Muscle layer of duodenum (tissue), 2 donors: ENCODE data around the gene ALDH9A1.
"Not testable (repeated sequence)": the region's sequence is repeated elsewhere in the genome, so short reads cannot be mapped to it uniquely, and the experiment has no call there.

Experiments
- H3K27ac ChIP-seq: one replicate; pipeline ENCODE4 v1.7.0; 2013; ENCODE audit warnings: mild to moderate bottlenecking, low read length
- H3K27me3 ChIP-seq: one replicate; pipeline ENCODE4 v1.7.0; 2013; ENCODE audit warnings: low read depth, mild to moderate bottlenecking, control low read depth, low read length
- H3K36me3 ChIP-seq, 2 donors: one replicate each; pipeline ENCODE4 v1.7.0; 2013; ENCODE audit warnings: low read length in 2 of 2, control low read depth in 1 of 2, mild to moderate bottlenecking in 1 of 2; ENCODE audit not compliant: insufficient read depth in 2 of 2, control insufficient read depth in 1 of 2
- H3K4me1 ChIP-seq, 2 donors: one replicate each; pipeline ENCODE4 v1.7.0; 2013; ENCODE audit warnings: low read length in 2 of 2, mild to moderate bottlenecking in 2 of 2, control low read depth in 1 of 2, moderate library complexity in 1 of 2; ENCODE audit not compliant: insufficient read depth in 2 of 2, control insufficient read depth in 1 of 2
- H3K4me3 ChIP-seq, 2 donors: one replicate each; pipeline ENCODE4 v1.7.0; 2013; ENCODE audit warnings: low read length in 2 of 2, low read depth in 1 of 2, mild to moderate bottlenecking in 1 of 2
- H3K9me3 ChIP-seq, 2 donors: one replicate each; pipeline ENCODE4 v1.7.0; 2013; ENCODE audit warnings: low read length in 2 of 2, control low read depth in 1 of 2, mild to moderate bottlenecking in 1 of 2; ENCODE audit not compliant: control insufficient read depth in 1 of 2
- donor health status: healthy.

The ALDH9A1 gene

GRCh38 chr1:165697881-165698760 lies at the start of gene ALDH9A1:
TSS of gene ALDH9A1 (minus strand) at chr1:165698562. CDS start at chr1:165698558, 4 bp downstream.
- peak within 1 kb of the TSS; percentile 92 for H3K27ac ChIP-seq

GRCh38 chr1:165747632-165748447 lies 49.5 kb upstream of the ALDH9A1 start:
- Histone ChIP-seq H3K4me1 (no peaks in the 10 kb centered on the region), H3K4me3 (no peak overlapping the region), H3K27ac (no peak overlapping the region), H3K27me3 (no peaks in the 10 kb centered on the region), H3K9me3 (no peaks in the 10 kb centered on the region), H3K36me3 (peaks cover 8 to 25% of the 10 kb centered on the region in 2 donors)

More at GRCh38 chr1:165697881-165698760, at the start of gene ALDH9A1:
- Histone ChIP-seq H3K4me1 (peaks cover 0 to 17% of the 10 kb centered on the region in 2 donors), H3K4me3 (peak within 1 kb of the TSS; percentile 82 to 98), H3K27me3 (no peaks in the 10 kb centered on the region), H3K9me3 (no peaks in the 10 kb centered on the region), H3K36me3 (no peaks in the 10 kb centered on the region)

GRCh38 chr1:165744913-165745312 lies 46.6 kb upstream of the ALDH9A1 start:
- H3K4me1 ChIP-seq, H3K27ac ChIP-seq, H3K9me3 ChIP-seq, H3K27me3 ChIP-seq, H3K4me3 ChIP-seq: not testable (repeated sequence)
- H3K36me3 ChIP-seq, result peaks cover 32 to 53% of the 10 kb centered on the region in 2 donors

DNA sequence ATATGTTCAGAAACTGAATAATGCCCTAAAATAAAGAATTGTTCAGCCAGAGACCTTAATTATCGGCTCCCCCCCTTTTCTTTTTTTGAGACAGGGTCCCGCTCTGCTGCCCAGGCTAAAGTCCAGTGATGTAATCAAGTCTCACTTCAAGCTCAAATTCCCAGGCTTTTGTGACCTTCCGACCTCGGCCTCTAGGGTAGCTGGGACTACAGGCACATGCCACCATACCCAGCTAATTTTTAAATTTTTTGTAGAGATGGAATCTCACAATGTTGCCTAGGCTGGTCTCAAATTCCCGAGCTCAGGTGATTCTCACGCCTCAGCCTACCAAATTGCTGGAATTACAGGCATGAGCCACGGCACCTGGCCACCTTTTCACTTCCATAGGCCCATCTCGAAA lies 43.8 kb upstream of the ALDH9A1 start:
- no peak overlapping the region for H3K4me3 ChIP-seq
- no peaks in the 10 kb centered on the region for H3K9me3 ChIP-seq
- H3K27ac ChIP-seq, result no peak overlapping the region
- peaks cover 29 to 52% of the 10 kb centered on the region in 2 donors for H3K36me3 ChIP-seq
- no peaks in the 10 kb centered on the region for H3K27me3 ChIP-seq
- peaks cover 0 to 5% of the 10 kb centered on the region in 2 donors for H3K4me1 ChIP-seq

DNA sequence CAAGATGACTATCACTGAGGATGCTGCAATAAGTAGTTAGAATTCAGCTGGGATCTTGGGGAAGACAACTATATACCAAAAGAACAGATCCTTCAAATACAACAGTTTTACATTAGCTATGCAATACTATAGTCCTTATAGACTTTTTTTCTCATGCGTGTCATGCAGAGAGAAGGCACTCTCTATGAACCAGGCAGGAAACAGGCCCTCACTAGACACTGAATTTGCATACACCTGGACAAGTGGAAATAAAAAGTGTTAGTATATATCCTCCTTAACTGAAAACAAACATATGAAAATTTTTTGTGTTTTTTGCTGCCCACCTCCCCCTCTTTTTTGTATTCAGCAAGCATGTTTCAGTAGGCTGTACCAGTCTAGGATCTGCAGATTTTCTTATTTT lies 40.4 kb upstream of the ALDH9A1 start:
- H3K4me3 ChIP-seq, result no peak overlapping the region
- no peaks in the 10 kb centered on the region for H3K9me3 ChIP-seq
- H3K4me1 ChIP-seq, result peaks cover 0 to 5% of the 10 kb centered on the region in 2 donors
- H3K27me3 ChIP-seq, result no peaks in the 10 kb centered on the region
- H3K36me3 ChIP-seq, result peaks cover 33 to 54% of the 10 kb centered on the region in 2 donors
- H3K27ac ChIP-seq, result no peak overlapping the region

GRCh38 chr1:165737196-165737595 lies 38.8 kb upstream of the ALDH9A1 start:
- H3K27me3 ChIP-seq, result no peaks in the 10 kb centered on the region
- no peaks in the 10 kb centered on the region for H3K9me3 ChIP-seq
- H3K36me3 ChIP-seq, result peaks cover 21 to 46% of the 10 kb centered on the region in 2 donors
- peaks cover 0 to 5% of the 10 kb centered on the region in 2 donors for H3K4me1 ChIP-seq
- H3K4me3 ChIP-seq, result no peak overlapping the region
- no peak overlapping the region for H3K27ac ChIP-seq

- Histone ChIP-seq H3K9me3 (no peaks in the 10 kb centered on the region), H3K4me3 (no peak overlapping the region), H3K27ac (no peak overlapping the region), H3K36me3 (peaks cover 3 to 24% of the 10 kb centered on the region in 2 donors), H3K4me1 (peaks cover 0 to 5% of the 10 kb centered on the region in 2 donors), H3K27me3 (no peaks in the 10 kb centered on the region)
Observed at GRCh38 chr1:165734906-165735305, 36.5 kb upstream of the ALDH9A1 start.

DNA sequence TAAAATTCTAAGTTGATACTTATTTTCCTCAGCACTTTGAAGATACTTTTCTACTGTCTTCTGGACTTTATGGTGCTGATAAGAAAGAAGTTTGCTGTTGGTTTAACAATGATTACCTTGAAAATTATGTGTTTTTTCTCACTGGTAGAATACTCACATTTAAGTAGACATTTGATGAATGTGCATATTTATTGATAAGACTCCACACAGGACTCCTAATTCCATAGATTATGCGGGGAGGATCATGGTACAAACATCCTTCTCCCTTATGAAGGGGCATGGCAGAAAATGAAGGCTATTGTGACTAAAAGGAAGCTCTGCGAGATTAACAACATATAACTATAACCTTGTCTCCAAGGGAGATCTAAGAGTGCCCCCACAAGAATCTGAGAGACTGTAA lies 28.5 kb upstream of the ALDH9A1 start:
- Histone ChIP-seq H3K36me3 (peaks cover 23 to 26% of the 10 kb centered on the region in 2 donors), H3K4me3 (no peak overlapping the region), H3K27ac (no peak overlapping the region)

GRCh38 chr1:165726169-165726568 lies 27.8 kb upstream of the ALDH9A1 start:
- Histone ChIP-seq H3K36me3 (peaks cover 23 to 26% of the 10 kb centered on the region in 2 donors), H3K27me3 (no peaks in the 10 kb centered on the region), H3K27ac (no peak overlapping the region), H3K4me3 (no peak overlapping the region), H3K4me1 (no peaks in the 10 kb centered on the region), H3K9me3 (no peaks in the 10 kb centered on the region)

More for the DNA sequence above, 28.5 kb upstream of the ALDH9A1 start:
- Histone ChIP-seq H3K27me3 (no peaks in the 10 kb centered on the region), H3K9me3 (no peaks in the 10 kb centered on the region), H3K4me1 (no peaks in the 10 kb centered on the region)

DNA sequence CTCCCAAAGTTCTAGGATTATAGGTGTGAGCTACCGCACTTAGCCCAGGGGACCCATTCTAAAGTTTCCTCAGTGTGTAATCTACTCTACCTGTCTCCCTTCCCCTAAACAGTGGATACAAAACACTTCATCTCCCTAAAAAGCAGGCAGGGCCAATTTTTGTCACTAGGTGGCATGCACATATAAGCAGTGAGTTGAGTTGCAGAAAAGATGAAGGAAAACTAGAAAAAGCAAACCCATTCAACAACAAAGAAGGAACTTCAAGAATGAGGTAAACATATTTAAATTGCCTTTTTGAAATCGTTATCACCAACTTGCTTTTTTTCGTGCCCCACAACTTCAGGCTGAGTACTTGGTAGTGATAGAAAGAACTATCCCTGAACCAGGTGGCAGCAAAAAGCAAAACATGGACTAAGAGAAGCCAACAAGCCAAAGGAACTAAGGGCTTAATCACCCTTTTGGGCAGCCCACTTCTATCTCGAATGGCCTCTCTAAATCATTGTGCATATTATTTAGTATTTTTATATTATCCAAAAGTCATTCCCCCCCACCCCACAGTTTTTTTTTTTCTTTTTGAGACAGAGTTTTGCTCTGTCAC lies 19.7 kb upstream of the ALDH9A1 start:
- Histone ChIP-seq H3K27ac (no peak overlapping the region), H3K9me3 (no peaks in the 10 kb centered on the region), H3K4me1 (no peaks in the 10 kb centered on the region), H3K27me3 (no peaks in the 10 kb centered on the region), H3K4me3 (no peak overlapping the region), H3K36me3 (no peaks in the 10 kb centered on the region)
